GM21825 (cell line): Measurements from ENCODE around the gene PDLIM4.

Source experiments
- ATAC-seq: cut with Tn5 transposase; IDR thresholded peaks from one replicate; pipeline ENCODE4 v1.9.1; 2021; ENCODE audit warnings: mild to moderate bottlenecking, moderate library complexity; ENCODE audit not compliant: unreplicated experiment

The PDLIM4 gene

DNA sequence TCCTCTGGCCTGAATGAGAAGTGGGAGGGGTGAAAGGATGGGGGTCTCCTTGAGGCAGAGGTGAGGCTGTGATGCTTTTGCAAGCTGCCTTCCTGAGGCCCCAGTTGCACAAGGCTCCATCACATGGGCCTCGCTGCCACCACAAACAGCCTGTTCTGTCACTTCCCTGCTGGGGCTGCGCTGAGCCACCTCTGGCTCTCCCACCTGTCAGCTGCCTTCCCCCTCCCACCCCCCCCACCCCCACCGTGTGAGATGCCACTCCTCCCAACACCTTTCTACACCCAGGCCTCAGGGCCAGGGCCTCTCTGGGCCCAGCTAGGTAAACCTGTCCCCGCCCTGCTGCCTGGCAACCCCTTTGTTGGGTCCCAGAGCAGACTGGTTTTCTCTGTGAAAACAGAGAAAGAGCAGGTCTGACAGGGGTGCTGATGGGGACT lies 4.5 kb upstream of the PDLIM4 start:
- ATAC-seq: no peak

DNA sequence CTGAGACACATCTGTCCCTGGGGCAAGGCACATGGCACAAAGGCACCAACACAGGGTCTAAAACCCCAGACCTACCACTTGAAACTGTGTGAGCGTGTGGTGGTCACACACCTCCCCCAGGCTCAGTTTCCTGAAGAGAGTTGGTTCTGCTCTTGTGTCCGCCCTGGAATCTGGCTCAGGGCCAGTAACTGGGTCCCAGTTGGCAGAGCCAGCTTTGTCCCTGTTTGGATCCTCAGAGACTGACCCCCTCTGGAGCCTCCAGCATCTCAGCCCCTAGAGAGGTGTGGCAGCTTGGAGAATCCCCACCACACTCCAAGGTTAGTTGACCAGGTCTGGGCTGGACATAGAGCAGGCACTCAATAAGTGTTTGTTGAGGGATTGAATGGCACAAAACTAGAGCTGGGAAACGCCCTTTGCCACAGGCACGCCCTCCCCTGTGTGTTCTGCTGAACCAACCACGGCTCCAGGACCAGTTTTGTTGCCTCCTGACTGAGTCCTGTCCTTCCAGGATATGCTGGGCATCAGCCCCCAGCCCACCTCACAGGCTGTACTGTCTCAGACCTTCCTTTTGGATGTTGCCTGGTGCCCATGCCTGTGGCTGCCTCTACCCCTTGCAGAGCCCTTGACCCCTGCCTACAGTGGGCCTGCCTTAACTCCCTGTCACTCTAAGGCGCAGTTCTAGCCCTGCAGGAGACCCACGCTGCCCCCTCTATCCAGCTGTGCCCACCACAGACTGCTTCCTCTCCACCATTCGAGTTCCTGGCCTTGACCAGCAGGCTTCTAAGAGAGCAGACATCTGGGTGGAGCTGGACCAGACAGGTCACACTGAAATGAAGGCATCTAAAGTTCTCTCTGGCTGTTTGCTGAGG lies 3.8 kb upstream of the PDLIM4 start:
- ATAC-seq: no peak

DNA sequence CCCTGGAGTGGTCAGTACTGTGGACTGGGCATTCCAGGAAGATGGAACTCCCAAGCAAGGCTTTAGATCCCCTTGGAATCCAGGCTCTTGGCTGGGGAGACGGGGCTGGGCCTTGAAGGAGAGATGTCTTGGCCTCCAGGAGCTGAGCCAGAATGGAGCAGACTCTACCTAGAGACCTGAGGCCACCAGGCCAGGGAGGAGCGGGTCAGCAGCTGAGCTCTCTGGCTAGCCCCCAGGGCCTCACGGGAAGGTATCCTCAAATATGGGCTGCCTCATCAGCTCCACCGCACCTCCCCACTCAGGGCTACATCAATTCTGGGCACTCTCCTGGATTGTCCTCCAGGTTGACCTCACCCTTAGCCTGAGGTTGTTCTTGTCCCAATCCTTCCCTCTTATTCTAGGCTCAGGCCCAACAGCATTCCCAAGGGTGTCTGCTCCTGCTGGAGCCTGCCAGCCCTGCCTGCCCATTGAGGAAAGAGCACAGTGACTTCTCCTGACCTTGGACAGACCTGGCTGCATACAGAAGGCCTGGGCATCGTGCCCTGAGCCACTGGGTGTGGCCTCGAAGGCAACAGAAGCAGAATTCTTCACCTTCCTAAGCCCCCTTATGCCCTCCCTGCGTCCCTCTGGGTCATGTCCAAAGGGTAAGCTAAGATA lies 3.0 kb upstream of the PDLIM4 start:
- ATAC-seq: no peak

GRCh38 chr5:132256086-132256782 lies 1.3 kb upstream of the PDLIM4 start:
- ATAC-seq: no peak

DNA sequence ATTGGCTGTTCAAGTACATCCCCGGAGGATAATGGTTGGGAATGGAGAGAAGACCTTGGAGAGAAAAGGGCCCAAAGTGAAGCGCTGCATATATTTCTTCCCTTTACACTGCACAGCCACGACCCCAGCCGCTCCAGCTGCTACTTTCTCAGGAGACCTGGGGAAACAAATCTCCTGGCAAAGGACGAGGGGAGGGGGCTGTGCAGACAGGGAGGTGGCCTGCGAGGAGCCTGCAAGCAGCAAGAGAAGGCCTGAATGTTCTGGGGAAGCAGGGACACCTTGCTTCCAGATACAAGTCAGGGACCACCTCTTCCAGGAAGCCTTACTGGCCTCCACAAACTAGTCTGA lies 739 bp upstream of the PDLIM4 start:
- ATAC-seq: no peak

DNA sequence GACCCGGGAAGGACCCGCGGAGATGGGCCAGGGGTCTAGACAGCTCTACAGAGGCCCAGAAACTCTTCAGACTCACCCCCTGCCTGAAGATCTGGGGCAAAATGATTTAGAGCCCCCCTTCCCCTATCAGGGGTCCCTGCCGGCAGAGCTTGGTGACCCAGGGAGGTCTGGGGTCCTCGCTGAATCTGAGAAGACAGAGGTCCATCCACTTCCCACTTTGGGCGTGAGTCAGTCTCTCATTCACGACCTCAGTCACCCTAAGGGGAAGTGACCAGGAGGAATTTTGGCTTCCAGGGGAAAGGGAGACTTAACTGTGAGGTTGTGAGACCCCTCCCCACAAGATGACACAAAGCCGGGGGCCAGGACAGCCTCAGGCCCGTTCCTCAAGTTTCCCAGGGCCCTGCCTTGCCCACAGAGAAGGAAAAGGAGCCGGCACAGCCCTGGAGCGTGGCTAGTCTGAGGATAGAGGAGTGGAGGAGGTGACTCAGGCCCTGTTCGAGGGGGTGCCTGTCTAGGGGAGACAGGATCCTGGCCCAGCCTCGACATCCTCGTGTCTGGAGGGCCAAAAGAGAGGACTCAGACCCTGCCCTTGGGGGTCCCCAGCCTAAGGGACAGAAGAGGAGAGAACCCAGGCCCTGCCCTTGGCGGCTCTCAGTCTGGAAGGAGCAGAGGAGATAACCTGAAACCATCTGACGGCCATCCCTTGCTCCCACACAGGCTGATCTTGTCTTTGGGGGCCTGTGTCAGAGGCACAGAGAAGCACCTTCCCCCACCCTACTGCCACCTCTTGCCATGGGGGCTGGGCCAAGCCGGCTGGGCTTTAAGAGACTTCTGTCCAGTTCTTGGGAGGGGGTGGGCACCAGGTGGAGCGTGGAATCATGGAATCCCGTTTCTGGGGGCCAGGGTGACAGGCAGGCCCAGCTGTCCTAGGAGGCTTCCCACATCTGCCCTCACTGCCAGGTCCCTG lies 889 bp downstream of the PDLIM4 start:
- no peak for ATAC-seq

- no peak for ATAC-seq
Observed at GRCh38 chr5:132259069-132259851, 1.8 kb downstream of the PDLIM4 start.

DNA sequence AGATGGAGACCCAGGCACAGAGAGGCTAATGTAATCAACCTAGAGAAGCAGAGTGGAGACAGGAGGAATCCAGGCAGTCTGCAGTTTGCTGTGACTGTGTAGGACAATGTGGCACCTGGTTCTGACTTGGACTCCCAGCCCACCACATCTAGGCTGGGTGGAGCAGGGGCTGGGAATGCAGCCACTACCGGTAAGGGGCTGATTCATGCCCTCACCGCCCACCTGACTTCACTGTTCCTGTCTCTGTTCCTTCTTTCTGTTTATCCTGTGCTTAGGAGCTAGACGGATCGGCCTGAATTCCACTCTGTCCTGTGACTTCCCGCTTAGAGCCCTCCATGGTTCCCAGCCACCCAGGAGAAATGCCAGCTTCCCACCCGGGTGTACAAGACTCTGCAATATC lies 2.6 kb downstream of the PDLIM4 start:
- no peak for ATAC-seq

DNA sequence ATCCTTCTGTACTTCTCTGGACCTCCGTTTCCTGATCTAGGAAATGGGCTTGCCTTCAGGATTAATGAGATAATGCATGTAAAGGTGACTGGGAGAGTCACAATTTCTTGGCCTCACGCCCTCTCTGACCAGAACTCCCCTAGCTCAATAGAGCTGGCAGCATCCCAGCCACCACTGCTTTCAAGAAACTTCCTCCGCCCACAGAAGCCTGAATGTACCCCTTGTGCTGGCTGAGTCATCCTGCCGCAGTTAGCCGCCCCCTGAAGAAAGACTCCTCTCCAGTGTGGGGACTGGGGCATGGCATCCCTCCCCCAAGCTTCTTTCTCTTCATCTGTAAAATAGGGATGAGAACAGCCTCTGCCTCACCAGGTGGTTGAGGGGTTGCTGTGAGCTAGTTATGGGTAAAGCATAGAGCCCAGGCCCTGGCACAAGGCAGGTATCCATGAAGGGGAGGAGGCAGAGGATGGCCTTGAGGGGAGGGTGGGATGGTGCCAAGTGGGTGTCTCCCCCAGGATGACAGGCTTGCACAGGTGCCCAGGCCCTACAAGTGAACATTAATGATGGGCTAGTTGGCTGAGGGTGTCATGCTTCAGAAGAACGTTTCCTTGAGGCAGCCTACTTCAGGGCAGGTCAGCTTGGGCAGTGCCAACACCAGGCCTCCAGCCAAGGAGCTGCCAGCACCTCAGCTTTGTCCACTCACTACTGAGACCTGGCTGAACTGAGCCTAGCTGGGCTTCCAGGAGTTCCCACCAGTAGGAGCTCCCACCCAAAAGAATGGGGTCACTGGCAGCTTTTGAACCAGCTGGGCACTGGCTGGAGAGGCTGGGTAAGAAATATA lies 3.4 kb downstream of the PDLIM4 start:
- no peak for ATAC-seq

- ATAC-seq: no peak
Observed at GRCh38 chr5:132261881-132262845, 4.7 kb downstream of the PDLIM4 start.

DNA sequence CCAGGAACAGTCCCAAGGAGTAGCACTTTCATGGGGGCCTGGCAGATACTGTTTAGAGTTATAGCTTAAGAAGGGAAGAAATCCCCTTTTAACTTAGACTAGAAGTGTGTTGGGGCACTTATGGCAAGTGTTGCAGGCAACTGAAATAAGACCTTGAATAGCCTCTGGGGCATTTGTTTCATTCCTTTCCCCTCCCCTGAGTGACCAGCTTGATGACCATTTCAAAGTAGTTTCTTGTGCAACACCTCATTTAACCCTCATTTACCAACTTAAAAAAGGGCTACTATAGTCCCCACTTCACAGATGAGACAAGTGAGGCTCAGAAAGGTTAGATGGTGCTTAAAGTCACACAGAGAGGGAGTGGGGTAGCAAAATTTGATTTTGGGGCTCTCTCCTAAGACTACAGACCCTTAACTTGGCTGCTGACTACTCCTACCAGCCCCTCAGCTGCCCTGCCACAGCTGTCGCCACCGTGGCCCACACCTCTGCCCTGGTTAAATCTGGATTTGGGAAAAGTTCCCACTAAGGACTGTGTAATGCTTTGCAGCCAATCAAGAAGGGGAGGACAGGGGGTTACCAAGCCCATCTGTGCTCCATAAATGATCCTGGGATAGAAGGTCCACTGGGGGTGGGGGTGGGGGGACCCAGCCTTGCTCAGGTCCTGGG lies 5.5 kb downstream of the PDLIM4 start:
- ATAC-seq: no peak

DNA sequence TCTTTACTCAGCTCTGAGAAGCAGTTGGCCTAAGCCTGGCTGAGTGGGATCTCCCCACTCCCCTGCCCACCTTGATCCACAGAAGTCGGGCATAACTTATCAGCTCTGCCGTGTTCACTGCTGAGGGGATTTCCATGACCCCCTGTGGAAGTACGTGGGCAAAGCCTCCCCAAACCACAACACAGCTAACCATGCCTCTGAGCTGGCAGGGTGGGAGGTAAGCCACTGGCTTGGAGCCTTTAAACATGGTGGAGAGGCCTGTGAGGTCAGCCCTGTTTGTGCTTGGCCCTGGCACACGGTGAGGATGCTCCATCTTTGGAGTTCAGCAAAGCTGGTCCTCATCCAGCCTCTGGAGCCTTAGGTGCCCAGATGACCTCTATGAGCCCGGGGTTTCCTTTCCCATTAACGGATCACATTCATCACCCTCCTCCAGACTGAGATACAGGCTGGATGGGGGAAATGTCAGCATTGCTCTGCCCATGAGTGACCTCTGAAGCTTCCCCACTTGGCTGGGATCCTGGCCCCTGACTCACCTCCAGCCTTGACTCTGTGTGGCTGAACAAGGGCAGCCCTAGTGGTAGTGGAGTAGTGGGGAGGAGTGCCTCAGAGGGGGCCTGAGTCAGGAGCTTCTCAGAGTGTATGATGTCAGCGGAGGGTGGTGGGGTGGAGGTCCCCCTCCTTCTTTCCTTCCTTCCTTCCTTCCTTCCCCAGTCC lies 6.2 kb downstream of the PDLIM4 start:
- no peak for ATAC-seq

GRCh38 chr5:132264546-132265335 lies 7.2 kb downstream of the PDLIM4 start:
- ATAC-seq: no peak

GRCh38 chr5:132265336-132266030 lies 8.0 kb downstream of the PDLIM4 start:
- no peak for ATAC-seq
